HG03064 (cell line): Measurements from ENCODE around the gene TMIGD2.
"Not testable (repeated sequence)": the region's sequence is repeated elsewhere in the genome, so short reads cannot be mapped to it uniquely, and the experiment has no call there.

Experiments
- ATAC-seq: cut with Tn5 transposase; IDR thresholded peaks from one replicate; pipeline ENCODE4 v1.9.1; 2021; ENCODE audit warnings: low read depth; ENCODE audit not compliant: unreplicated experiment

Gene TMIGD2

DNA sequence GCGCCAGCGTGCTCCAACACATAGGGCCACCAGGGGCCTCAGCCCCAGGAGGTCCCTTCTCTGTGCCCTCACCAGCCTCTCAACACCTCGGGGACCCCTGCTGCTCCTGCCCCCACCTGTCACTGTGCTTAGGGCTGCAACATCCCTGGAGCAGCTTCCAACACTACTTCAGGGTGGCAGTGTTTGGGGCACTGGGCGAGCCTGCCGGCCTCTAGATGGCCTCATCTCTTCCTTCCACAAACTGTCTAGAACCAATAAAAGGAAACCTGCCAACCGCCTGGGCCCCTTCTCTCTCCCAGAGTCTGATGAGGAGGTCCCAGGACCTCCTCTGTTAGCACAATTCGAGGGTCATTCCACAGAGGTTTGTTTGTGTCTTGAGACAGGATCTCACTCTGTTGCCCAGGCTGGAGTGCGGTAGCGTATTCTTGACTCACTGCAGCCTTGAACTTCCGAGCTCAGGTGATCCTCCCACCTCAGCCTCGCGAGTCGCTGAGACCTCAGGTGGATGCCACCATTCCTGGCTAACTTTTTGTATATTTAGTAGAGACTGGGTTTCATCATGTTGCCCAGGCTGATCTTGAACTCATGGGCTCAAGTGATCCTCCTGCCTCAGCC lies 33.3 kb downstream of the TMIGD2 start:
- no peak for ATAC-seq

DNA sequence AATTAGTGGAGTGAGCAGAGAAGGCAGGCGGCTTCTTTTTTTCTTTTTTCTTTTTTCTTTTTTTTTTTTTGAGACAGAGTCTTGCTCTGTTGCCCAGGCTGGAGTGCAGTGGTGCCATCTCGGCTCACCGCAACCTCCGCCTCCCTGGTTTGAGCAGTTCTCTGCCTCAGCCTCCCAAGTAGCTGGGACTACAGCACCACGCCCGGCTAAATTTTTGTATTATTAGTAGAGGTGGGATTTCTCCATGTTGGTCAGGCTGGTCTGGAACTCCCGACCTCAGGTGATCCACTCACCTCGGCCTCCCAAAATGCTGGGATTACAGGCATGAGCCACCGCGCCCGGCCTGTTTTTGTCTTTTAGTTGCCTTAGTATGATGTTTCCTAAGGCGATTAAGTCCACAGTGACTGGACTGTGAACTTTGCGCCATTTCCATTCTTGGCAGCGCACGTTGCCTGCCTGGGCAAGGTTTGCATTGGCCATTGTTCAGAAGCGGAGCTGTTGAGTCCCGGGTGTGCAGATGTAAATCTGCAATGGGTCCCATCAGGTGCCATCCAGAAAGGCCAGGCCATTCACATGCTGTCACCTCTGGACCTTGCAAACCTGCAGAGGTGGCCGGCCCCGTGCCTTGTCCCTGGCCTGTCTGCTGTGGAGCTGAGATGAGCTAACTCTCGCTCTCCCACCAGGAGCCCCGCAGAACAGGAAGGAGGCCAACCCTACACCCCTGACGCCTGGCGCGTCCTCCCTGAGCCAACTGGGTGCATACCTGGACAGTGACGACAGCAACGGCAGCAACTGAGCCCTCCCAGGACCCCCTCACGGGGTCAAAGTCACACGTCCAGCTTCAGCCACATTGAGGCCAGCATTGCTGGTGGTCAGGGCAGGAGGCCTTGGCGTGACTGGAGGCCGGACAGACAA lies 34.0 kb downstream of the TMIGD2 start:
- no peak for ATAC-seq

DNA sequence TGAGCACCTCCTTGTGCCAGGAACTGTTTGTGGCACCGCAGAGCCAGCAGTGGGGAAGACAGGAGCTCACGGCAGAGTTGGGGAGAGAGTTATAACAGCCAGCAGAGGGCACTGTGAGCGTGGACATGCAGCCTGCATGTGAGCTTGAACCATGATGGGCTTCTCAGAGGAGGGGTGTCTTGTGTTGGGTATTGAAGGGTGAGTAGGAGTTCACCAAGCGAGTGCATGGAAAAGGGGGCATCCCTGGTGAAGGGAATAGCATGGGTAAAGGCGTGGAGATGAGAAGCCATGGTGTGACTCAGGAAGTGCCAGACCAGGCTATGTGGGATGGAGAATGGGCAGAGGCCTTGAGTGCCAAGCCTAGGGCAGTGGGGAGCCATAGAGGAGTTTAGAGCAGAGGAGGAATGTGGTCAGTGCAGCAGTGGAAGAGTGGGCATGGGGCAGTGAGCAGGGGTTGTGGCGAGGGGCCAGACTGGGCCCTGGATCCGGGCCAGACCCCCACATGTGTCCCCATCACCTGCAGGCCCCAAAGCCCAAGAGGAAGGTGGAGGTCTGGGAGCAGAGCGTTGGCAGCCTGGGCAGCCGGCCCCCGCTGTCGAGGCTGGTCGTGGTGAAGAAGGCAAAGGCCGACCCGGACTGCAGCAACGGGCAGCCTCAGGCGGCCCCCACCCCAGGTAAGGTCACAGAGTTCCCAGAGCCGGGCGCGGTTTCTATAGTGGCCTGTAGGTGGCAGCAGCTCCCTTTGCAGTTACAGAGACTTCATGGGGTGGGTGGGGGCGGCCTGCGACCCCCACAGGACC lies 34.9 kb downstream of the TMIGD2 start:
- no peak for ATAC-seq

DNA sequence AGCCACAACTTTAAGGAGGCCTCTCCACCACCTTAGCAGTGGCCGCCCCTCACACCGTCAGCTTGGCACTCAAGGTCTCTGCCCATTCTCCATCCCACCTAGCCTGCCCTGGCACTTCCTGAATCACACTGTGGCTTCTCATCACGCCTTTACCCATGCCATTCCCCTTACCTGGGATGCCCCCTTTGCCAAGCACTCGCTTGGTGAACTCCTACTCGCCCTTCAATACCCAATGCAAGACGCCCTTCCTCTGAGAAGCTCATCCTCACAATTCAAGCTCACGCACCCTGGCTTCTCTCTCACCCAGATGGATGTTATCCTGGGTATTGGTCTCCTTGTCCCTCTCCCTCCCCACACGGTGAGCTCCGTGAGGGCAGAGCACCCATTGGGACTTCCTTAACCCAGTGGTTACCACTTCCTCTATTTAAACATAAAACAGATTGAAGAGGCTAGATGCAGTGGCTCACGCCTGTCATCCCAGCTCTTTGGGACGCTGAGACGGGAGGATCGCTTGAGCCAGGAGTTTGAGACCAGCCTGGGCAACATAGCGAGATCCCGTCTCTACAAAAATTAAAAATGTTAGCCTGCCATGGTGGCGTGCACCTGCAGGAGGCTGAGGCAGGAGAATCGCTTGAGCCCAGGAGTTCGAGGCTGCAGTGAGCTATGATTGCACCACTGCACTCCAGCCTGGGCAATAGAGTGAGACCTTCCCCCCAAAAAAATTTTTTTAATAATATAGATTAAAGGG lies 35.8 kb downstream of the TMIGD2 start:
- ATAC-seq, result no peak

DNA sequence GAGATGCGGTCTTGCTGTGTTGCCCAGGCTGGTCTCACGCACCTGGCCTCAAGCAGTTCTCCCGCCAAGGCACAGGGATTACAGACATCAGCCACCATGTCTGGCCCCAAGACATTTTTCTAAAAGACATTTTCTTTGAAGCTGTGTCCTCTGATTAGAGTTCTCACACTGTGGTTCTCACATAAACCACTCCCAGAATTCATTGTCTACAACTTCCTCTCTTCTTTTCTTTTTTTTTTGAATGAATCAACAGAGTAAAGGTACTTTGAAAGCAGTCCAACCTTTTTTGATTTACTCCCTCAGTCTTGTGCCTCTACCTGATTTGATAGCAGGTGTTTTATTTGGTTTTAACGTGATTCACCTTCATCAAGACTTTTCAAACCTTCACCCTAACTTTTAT lies 37.4 kb downstream of the TMIGD2 start:
- no peak for ATAC-seq

DNA sequence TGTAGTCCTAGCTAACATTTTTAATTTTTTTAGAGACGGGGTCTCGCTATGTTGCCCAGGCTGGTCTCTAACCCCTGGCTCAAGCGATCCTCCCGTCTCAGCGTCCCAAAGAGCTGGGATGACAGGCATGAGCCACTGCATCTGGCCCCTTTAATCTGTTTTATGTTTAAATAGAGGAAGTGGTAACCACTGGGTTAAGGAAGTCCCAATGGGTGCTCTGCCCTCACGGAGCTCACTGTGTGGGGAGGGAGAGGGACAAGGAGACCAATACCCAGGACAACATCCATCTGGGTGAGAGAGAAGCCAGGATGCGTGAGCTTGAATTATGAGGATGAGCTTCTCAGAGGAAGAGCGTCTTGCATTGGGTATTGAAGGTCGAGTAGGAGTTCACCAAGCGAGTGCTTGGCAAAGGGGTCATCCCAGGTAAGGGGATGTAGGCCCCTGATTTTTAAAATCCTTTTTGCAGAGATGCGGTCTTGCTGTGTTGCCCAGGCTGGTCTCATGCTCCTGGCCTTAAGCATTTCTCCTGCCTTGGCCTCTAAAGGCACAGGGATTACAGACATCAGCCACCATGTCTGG lies 41.5 kb downstream of the TMIGD2 start:
- no peak for ATAC-seq

DNA sequence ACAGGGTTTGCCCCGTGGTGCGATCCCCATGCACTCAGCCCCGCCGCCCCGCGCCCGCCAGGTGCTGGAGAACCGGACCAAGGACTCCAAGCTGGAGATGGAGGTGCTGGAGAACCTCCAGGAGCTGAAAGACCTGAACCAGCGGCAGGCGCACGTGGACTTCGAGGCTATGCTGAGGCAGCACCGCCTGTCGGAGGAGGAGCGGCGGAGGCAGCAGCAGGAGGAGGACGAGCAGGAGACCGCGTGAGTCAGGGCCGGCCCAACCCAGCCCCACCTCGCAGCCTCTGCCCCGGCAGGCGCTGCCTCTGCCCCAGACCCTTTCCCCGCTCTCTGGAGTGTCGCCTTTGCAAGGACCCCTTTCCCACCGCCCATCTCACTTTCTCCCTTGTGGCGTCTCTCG lies 44.0 kb downstream of the TMIGD2 start:
- ATAC-seq, result no peak

DNA sequence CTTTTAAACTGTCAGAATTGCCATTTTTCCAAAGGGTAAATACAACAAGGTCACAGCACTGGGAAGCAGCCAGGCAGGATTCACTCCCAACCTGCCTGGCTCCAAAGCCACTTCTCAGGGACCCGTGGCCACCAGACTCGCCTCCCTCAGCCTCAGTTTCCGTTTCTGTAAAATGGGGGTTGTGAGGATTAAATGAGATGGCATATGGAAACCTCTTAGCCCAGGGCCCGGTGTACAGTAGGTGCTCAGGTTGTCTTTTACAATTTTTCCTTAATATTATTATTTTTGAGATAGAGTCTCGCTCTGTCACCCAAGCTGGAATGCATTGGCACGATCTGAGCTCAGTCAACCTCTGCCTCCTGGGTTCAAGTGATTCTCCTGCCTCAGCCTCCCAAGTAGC lies 45.2 kb downstream of the TMIGD2 start:
- no peak for ATAC-seq

DNA sequence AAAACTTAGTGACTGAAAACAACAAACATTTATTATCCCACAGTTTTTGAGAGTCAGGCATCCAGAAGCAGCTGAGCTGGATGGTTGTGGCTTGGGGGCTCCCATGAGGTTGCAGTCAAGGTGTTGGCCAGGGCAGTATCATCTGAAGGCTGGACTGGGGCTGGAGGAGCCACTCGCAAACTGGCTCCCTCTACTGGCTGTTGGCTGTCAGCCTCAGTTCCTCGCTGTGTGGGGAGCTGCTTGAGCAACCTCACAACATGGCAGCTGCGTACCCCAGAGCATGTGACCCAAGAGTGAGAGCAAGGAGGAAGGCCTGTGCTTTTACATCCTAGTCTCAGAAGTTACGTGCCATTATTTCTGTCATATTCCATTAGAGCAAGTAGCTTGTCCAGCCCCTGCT lies 45.6 kb downstream of the TMIGD2 start:
- no peak for ATAC-seq

DNA sequence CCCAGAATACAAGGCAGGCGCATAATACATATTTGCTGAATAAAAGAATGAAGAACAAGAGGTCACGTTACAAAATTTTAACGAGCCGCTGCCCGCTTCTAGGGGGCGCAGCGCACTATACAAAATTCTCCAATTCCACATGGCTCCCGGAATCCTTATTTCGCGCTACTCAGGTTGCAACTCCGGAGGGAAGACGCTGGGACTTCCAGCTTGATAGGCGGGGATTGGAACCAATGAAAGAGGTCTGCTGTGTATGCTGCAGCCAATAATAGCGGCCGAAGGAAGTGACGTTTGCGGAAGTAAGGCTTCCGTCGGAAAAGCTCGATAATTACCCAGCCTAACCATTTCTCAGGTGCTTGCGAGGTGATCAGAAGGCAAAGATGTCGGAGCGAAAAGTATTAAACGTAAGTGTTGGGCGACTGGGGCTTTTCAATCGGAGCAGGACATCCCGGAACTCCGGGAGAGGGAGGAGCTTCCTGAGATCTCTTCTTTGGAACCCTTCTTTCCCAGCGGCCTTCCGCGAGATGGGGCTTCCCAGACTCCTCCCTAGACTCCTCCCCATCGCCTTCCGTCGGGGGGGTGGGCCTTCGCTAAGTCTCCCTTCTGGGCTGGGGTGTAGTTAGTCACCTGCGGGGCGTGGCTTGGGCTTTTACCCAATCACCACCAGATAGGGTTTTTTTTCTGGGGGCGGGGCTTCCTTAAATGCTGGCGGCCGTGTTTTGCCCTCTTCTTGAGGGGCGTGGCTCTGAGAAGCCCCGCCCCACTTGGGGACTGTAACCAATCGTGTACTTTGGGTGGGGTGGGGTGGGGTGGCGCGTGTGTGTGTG lies 55.2 kb downstream of the TMIGD2 start, which contains the start of gene YJU2:
Gene YJU2 (plus strand): TSS at position 314 of the 827 bp plus-strand sequence. CDS start 67 bp downstream, at position 381.
- peak; percentile 72 for ATAC-seq

DNA sequence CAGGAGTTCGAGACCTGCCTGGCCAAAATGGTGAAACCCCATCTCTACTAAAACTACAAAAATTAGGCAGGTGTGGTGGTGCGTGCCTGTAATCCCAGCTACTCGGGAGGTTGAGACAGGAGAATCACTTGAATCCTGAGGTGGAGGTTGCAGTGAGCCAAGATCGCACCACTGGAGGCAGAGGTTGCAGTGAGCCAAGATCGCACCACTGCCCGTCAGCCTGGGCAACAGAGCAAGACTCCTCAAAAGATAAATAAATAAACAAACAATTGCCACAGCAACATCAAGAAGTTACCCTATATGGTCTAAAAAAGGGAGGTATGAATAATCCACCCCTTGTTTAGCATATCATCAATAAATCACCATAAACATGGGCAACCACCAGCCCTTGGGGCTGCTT lies 56.3 kb downstream of the TMIGD2 start:
- ATAC-seq, result not testable (repeated sequence)
